MM.1S (cell line): ENCODE data around the gene IL2.

Experiments
- DNase-seq: peaks from one replicate; pipeline ENCODE4 v3.0.0-alpha.2; 2015
- H2AFZ ChIP-seq: fragments of 300-600 bp; sonication (generic); 2 replicates; pipeline ENCODE4 v1.6.0; 2016; ENCODE audit warnings: antibody characterized with exemption, low read length
- H3F3A ChIP-seq: fragments of 300-600 bp; sonication (generic); 2 replicates; pipeline ENCODE4 v1.6.1; 2016; ENCODE audit warnings: mild to moderate bottlenecking, antibody characterized with exemption, low read length, moderate library complexity, mixed read lengths; ENCODE audit not compliant: insufficient read depth
- H3K27ac ChIP-seq: fragments of 300-600 bp; sonication (generic); 2 replicates; pipeline ENCODE4 v1.5.1; 2016; ENCODE audit warnings: mild to moderate bottlenecking, low read length
- H3K27me3 ChIP-seq: fragments of 300-600 bp; sonication (generic); replicated peaks from 2 replicates; pipeline ENCODE4 v1.6.0; 2016; ENCODE audit warnings: low read length; ENCODE audit not compliant: insufficient read depth
- H3K36me3 ChIP-seq: fragments of 300-600 bp; sonication (generic); replicated peaks from 2 replicates; pipeline ENCODE4 v1.6.1; 2016; ENCODE audit warnings: mild to moderate bottlenecking, low read length, mixed read lengths; ENCODE audit not compliant: insufficient read depth
- H3K4me1 ChIP-seq: fragments of 300-600 bp; sonication (generic); 2 replicates; pipeline ENCODE4 v1.6.1; 2016; ENCODE audit warnings: low read length, mixed read lengths
- H3K4me2 ChIP-seq: fragments of 300-600 bp; sonication (generic); 2 replicates; pipeline ENCODE4 v1.6.0; 2016; ENCODE audit warnings: low read depth, low read length
- H3K4me3 ChIP-seq: fragments of 300-600 bp; sonication (generic); 2 replicates; pipeline ENCODE4 v1.5.1; 2016; ENCODE audit warnings: low read length, mixed read lengths
- H3K79me2 ChIP-seq: fragments of 300-600 bp; sonication (generic); 2 replicates; pipeline ENCODE4 v1.6.1; 2016; ENCODE audit warnings: mixed run types, low read length, mixed read lengths
- H3K9ac ChIP-seq: fragments of 300-600 bp; sonication (generic); 2 replicates; pipeline ENCODE4 v1.6.1; 2016; ENCODE audit warnings: low read length, mixed read lengths
- H3K9me2 ChIP-seq: fragments of 300-600 bp; sonication (generic); replicated peaks from 2 replicates; pipeline ENCODE4 v1.6.1; 2016; ENCODE audit warnings: mild to moderate bottlenecking, low read length, mixed read lengths; ENCODE audit not compliant: insufficient read depth
- H3K9me3 ChIP-seq: fragments of 300-600 bp; sonication (generic); replicated peaks from 2 replicates; pipeline ENCODE4 v1.6.1; 2016; ENCODE audit warnings: mild to moderate bottlenecking, low read length, mixed read lengths; ENCODE audit not compliant: insufficient read depth
- H4K20me1 ChIP-seq: fragments of 300-600 bp; sonication (generic); 2 replicates; pipeline ENCODE4 v1.6.1; 2016; ENCODE audit warnings: mild to moderate bottlenecking, low read length, moderate library complexity, mixed read lengths; ENCODE audit not compliant: insufficient read depth
- CTCF ChIP-seq: fragments of 300-600 bp; sonication (generic); IDR thresholded peaks from 2 replicates; pipeline ENCODE4 v1.5.1; 2016; ENCODE audit warnings: antibody characterized with exemption, low read length, mixed read lengths
- EZH2 ChIP-seq: fragments of 300-600 bp; sonication (generic); optimal IDR thresholded peaks from 2 replicates; pipeline ENCODE3; 2017; ENCODE audit warnings: low read depth, mild to moderate bottlenecking, antibody characterized with exemption, low read length, mixed read lengths
- EZH2phosphoT487 ChIP-seq: fragments of 300-600 bp; sonication (generic); IDR thresholded peaks from 2 replicates; pipeline ENCODE4 v1.6.1; 2018; ENCODE audit warnings: antibody characterized with exemption, low read length

The IL2 gene

GRCh38 chr4:122489061-122489460, 32.5 kb upstream of the IL2 start:
- Histone ChIP-seq H3F3A (no peaks in the 10 kb centered on the region), H3K4me3 (no peak overlapping the region), H4K20me1 (no peaks in the 10 kb centered on the region), H3K9ac (no peak overlapping the region), H3K9me3 (no peaks in the 10 kb centered on the region), H3K27ac (no peak overlapping the region), H3K79me2 (no peaks in the 10 kb centered on the region), H3K4me2 (no peak overlapping the region), H3K36me3 (no peaks in the 10 kb centered on the region), H3K4me1 (no peaks in the 10 kb centered on the region), H2AFZ (no peak overlapping the region), H3K27me3 (no peaks in the 10 kb centered on the region), H3K9me2 (no peaks in the 10 kb centered on the region)
- TF ChIP-seq EZH2: no peak
- TF ChIP-seq EZH2phosphoT487: no peak
- TF ChIP-seq CTCF: no peak
- no peak for DNase-seq

GRCh38 chr4:122483481-122483880, 27.0 kb upstream of the IL2 start:
- no peak overlapping the region for H2AFZ ChIP-seq
- H3K27me3 ChIP-seq: no peaks in the 10 kb centered on the region
- no peak overlapping the region for H3K4me2 ChIP-seq
- H4K20me1 ChIP-seq: no peaks in the 10 kb centered on the region
- TF ChIP-seq CTCF (no peak), EZH2 (no peak), EZH2phosphoT487 (no peak)
- no peak overlapping the region for H3K9ac ChIP-seq
- no peak overlapping the region for H3K27ac ChIP-seq
- no peaks in the 10 kb centered on the region for H3F3A ChIP-seq
- DNase-seq: no peak
- H3K9me3 ChIP-seq: no peaks in the 10 kb centered on the region
- H3K36me3 ChIP-seq: no peaks in the 10 kb centered on the region
- no peaks in the 10 kb centered on the region for H3K9me2 ChIP-seq
- H3K4me3 ChIP-seq: no peak overlapping the region
- no peaks in the 10 kb centered on the region for H3K4me1 ChIP-seq
- no peaks in the 10 kb centered on the region for H3K79me2 ChIP-seq

GRCh38 chr4:122481766-122482405, 25.4 kb upstream of the IL2 start:
- Histone ChIP-seq H3F3A (no peaks in the 10 kb centered on the region), H3K9ac (no peak overlapping the region), H3K4me3 (no peak overlapping the region), H4K20me1 (no peaks in the 10 kb centered on the region), H2AFZ (no peak overlapping the region), H3K4me2 (no peak overlapping the region), H3K9me2 (no peaks in the 10 kb centered on the region), H3K79me2 (no peaks in the 10 kb centered on the region), H3K27me3 (no peaks in the 10 kb centered on the region), H3K4me1 (no peaks in the 10 kb centered on the region), H3K27ac (no peak overlapping the region), H3K9me3 (no peaks in the 10 kb centered on the region), H3K36me3 (no peaks in the 10 kb centered on the region)
- TF ChIP-seq EZH2 (no peak), CTCF (no peak), EZH2phosphoT487 (no peak)
- no peak for DNase-seq
